ENCODE measurements around the gene LMX1B.
A peak's percentile ranks its signal among the peaks of the same experiment; 100 is the strongest.
"Not testable (repeated sequence)": the region's sequence is repeated elsewhere in the genome, so short reads cannot be mapped to it uniquely, and the experiment has no call there.

Gene LMX1B

GRCh38 chr9:126695701-126696400 is 82.1 kb downstream of the LMX1B start:
- DNase-seq (ENCODE audit: low read depth in 2 of 2): no peak

GRCh38 chr9:126696401-126697145 is 82.8 kb downstream of the LMX1B start:
- no peak for DNase-seq (ENCODE audit: low read depth in 2 of 2)

GRCh38 chr9:126697330-126697729 is 83.6 kb downstream of the LMX1B start:
- DNase-seq (ENCODE audit: low read depth in 2 of 2): no peak

- no peak for DNase-seq (ENCODE audit: low read depth in 2 of 2)
These were observed 84.5 kb downstream of the LMX1B start for GRCh38 chr9:126698251-126698650.

- DNase-seq (ENCODE audit: low read depth in 2 of 2): no peak
These were observed 85.0 kb downstream of the LMX1B start for GRCh38 chr9:126698756-126699155.

- DNase-seq (ENCODE audit: low read depth in 2 of 2): no peak
These were observed 85.7 kb downstream of the LMX1B start for GRCh38 chr9:126699401-126699881.

- no peak for DNase-seq (ENCODE audit: low read depth in 2 of 2)
These were observed 86.6 kb downstream of the LMX1B start for GRCh38 chr9:126700296-126700695.

GRCh38 chr9:126700903-126701812 is 87.4 kb downstream of the LMX1B start:
- DNase-seq (ENCODE audit: low read depth in 2 of 2): no peak

- DNase-seq (ENCODE audit: low read depth in 2 of 2): no peak
These were observed 88.0 kb downstream of the LMX1B start for GRCh38 chr9:126701813-126702140.

- DNase-seq (ENCODE audit: low read depth in 2 of 2): peak in 1 of 2 donors; percentile 32
These were observed 88.6 kb downstream of the LMX1B start for GRCh38 chr9:126702151-126703001.

- DNase-seq (ENCODE audit: low read depth in 2 of 2): no peak
These were observed 89.5 kb downstream of the LMX1B start for GRCh38 chr9:126703002-126703865.

- no peak for DNase-seq (ENCODE audit: low read depth in 2 of 2)
These were observed 90.1 kb downstream of the LMX1B start for GRCh38 chr9:126703866-126704156.

GRCh38 chr9:126704157-126704891 is 90.6 kb downstream of the LMX1B start:
- peak; percentile 43 to 45 for DNase-seq (ENCODE audit: low read depth in 2 of 2)

GRCh38 chr9:126704892-126705766 is 91.4 kb downstream of the LMX1B start:
- peak; percentile 80 to 82 for DNase-seq (ENCODE audit: low read depth in 2 of 2)

- DNase-seq (ENCODE audit: low read depth in 2 of 2): peak; percentile 69 to 76
These were observed 92.3 kb downstream of the LMX1B start for GRCh38 chr9:126705767-126706697.

GRCh38 chr9:126706698-126707053 is 92.9 kb downstream of the LMX1B start:
- DNase-seq (ENCODE audit: low read depth in 2 of 2): no peak

- DNase-seq (ENCODE audit: low read depth in 2 of 2): no peak
These were observed 93.4 kb downstream of the LMX1B start for GRCh38 chr9:126707083-126707482.

GRCh38 chr9:126707712-126708111 is 94.0 kb downstream of the LMX1B start:
- not testable (repeated sequence) for DNase-seq (ENCODE audit: low read depth in 2 of 2)

Measured in stimulated activated CD4-positive, alpha-beta T cell treated with anti-CD3 and anti-CD28 coated beads, Interleukin-1b, Interleukin-23, amount 100 ng/mL, for 4 hours (primary cell).